GM18870 (cell line): ENCODE results near the gene LMF2.
"Not testable (repeated sequence)": the region's sequence is repeated elsewhere in the genome, so short reads cannot be mapped to it uniquely, and the experiment has no call there.

Source experiments
- ATAC-seq: cut with Tn5 transposase; IDR thresholded peaks from one replicate; pipeline ENCODE4 v1.9.1; 2021; ENCODE audit warnings: moderate library complexity; ENCODE audit not compliant: unreplicated experiment

Gene LMF2

GRCh38 chr22:50533856-50534711, 26.6 kb upstream of the LMF2 start:
- not testable (repeated sequence) for ATAC-seq

- no peak for ATAC-seq
Measured at GRCh38 chr22:50532824-50533796, 25.6 kb upstream of the LMF2 start.

GRCh38 chr22:50531962-50532674, 24.6 kb upstream of the LMF2 start:
- no peak for ATAC-seq

- ATAC-seq: no peak
Measured at GRCh38 chr22:50531546-50531961, 24.1 kb upstream of the LMF2 start.

GRCh38 chr22:50530877-50531545, 23.5 kb upstream of the LMF2 start:
- ATAC-seq: no peak

- ATAC-seq: no peak
Measured at GRCh38 chr22:50530580-50530876, 23.0 kb upstream of the LMF2 start.

GRCh38 chr22:50529897-50530579, 22.5 kb upstream of the LMF2 start, which contains the start of gene TYMP:
Gene TYMP (minus strand): TSS chr22:50530012. CDS start chr22:50529709, 303 bp downstream.
- no peak for ATAC-seq

- ATAC-seq: no peak
Measured at GRCh38 chr22:50529416-50529896, 22.0 kb upstream of the LMF2 start.

- ATAC-seq: no peak
Measured at GRCh38 chr22:50528682-50529415, 21.3 kb upstream of the LMF2 start.

GRCh38 chr22:50527921-50528681, 20.6 kb upstream of the LMF2 start:
- no peak for ATAC-seq

GRCh38 chr22:50526834-50527801, 19.6 kb upstream of the LMF2 start:
- ATAC-seq: no peak

GRCh38 chr22:50526108-50526833, 18.8 kb upstream of the LMF2 start:
- ATAC-seq: no peak

GRCh38 chr22:50525858-50526107, 18.3 kb upstream of the LMF2 start:
- no peak for ATAC-seq

- ATAC-seq: no peak
Measured at GRCh38 chr22:50525104-50525857, 17.8 kb upstream of the LMF2 start, which contains the start of gene SCO2. Gene SCO2 (minus strand): TSS chr22:50525598. CDS start chr22:50524411, 1,187 bp downstream.

GRCh38 chr22:50524676-50525103, 17.2 kb upstream of the LMF2 start:
- no peak for ATAC-seq
